Neural cell (in vitro differentiated cells): Measurements from ENCODE around the gene CDO1. TPM values are rescaled to one million over a fixed set of nuclear protein-coding genes. Genes with fewer than 3 reads are reported as not detected.

Experiments
- H2AFZ ChIP-seq: fragments of 200-600, 300-800 bp; sonication (generic), shearing (Covaris generic); 2 replicates; pipeline ENCODE4 v1.6.0; 2014; ENCODE audit warnings: low read depth, mild to moderate bottlenecking, antibody characterized with exemption, low read length, moderate library complexity
- H3F3A ChIP-seq: fragments of 200-600 bp; shearing (Covaris generic); 2 replicates; pipeline ENCODE4 v1.6.1; 2016; ENCODE audit warnings: mild to moderate bottlenecking, moderate library complexity, mixed read lengths, antibody characterized with exemption, low read length; ENCODE audit not compliant: insufficient read depth, poor library complexity, severe bottlenecking
- H3K27ac ChIP-seq: fragments of 200-600, 300-800 bp; sonication (generic), shearing (Covaris generic); 2 replicates; pipeline ENCODE4 v1.5.1; 2014; ENCODE audit warnings: mild to moderate bottlenecking, low read length, moderate library complexity
- H3K27me3 ChIP-seq: fragments of 300-800, 200-600 bp; sonication (generic), shearing (Covaris generic); 2 replicates; pipeline ENCODE4 v1.6.0; 2014; ENCODE audit warnings: mild to moderate bottlenecking, low read depth, low read length, moderate library complexity; ENCODE audit not compliant: insufficient read depth
- H3K36me3 ChIP-seq: fragments of 300-800, 200-600 bp; sonication (generic), shearing (Covaris generic); 2 replicates; pipeline ENCODE4 v1.5.1; 2014; ENCODE audit warnings: mild to moderate bottlenecking, antibody characterized with exemption, low read length, moderate library complexity; ENCODE audit not compliant: insufficient read depth
- H3K4me2 ChIP-seq: fragments of 300-800, 200-600 bp; sonication (generic), shearing (Covaris generic); 2 replicates; pipeline ENCODE4 v1.6.0; 2014; ENCODE audit warnings: mild to moderate bottlenecking, low read length
- H3K4me3 ChIP-seq: fragments of 300-800, 200-600 bp; sonication (generic), shearing (Covaris generic); 2 replicates; pipeline ENCODE4 v1.5.1; 2014; ENCODE audit warnings: mild to moderate bottlenecking, low read length, moderate library complexity
- H3K79me2 ChIP-seq: fragments of 200-600 bp; shearing (Covaris generic); replicated peaks from 2 replicates; pipeline ENCODE4 v1.6.0; 2014; ENCODE audit warnings: mild to moderate bottlenecking, low read length, moderate library complexity; ENCODE audit not compliant: insufficient read depth
- H3K9ac ChIP-seq: fragments of 300-800, 200-600 bp; sonication (generic), shearing (Covaris generic); 2 replicates; pipeline ENCODE4 v1.6.1; 2016; ENCODE audit warnings: mild to moderate bottlenecking, low read length, mixed read lengths
- H3K9me2 ChIP-seq: fragments of 200-600 bp; shearing (Covaris generic); 2 replicates; pipeline ENCODE4 v1.6.1; 2016; ENCODE audit warnings: mild to moderate bottlenecking, low read length, mixed read lengths; ENCODE audit not compliant: insufficient read depth
- H3K9me3 ChIP-seq: fragments of 200-600, 300-800 bp; sonication (generic), shearing (Covaris generic); 2 replicates; pipeline ENCODE4 v1.6.1; 2016; ENCODE audit warnings: mild to moderate bottlenecking, mixed run types, low read length, moderate library complexity, mixed read lengths
- H4K20me1 ChIP-seq: fragments of 200-600 bp; shearing (Covaris generic); 2 replicates; pipeline ENCODE4 v1.6.1; 2016; ENCODE audit warnings: mild to moderate bottlenecking, mixed run types; ENCODE audit not compliant: insufficient read depth
- EP300 ChIP-seq: fragments of 450-650 bp; conservative IDR thresholded peaks from 2 replicates; pipeline ENCODE4 v1.6.1; 2014; ENCODE audit warnings: antibody characterized with exemption, mild to moderate bottlenecking, moderate library complexity; ENCODE audit not compliant: poor library complexity, severe bottlenecking
- EZH2 ChIP-seq: fragments of 200-600, 300-800 bp; shearing (Covaris generic), sonication (generic); IDR thresholded peaks from 2 replicates; pipeline ENCODE4 v1.6.1; 2014; ENCODE audit warnings: antibody characterized with exemption, low read length, borderline replicate concordance, mild to moderate bottlenecking; ENCODE audit not compliant: insufficient read depth, poor library complexity, severe bottlenecking
- MXI1 ChIP-seq: fragments of 450-650 bp; conservative IDR thresholded peaks from 2 replicates; pipeline ENCODE4 v1.6.1; 2014; ENCODE audit warnings: antibody characterized with exemption, mild to moderate bottlenecking; ENCODE audit not compliant: poor library complexity, severe bottlenecking
- POLR2AphosphoS5 ChIP-seq: IDR thresholded peaks from 2 replicates; pipeline ENCODE4 v1.6.1; 2012
- RAD21 ChIP-seq: fragments of 450-650 bp; conservative IDR thresholded peaks from 2 replicates; pipeline ENCODE4 v1.6.1; 2014; ENCODE audit warnings: antibody characterized with exemption, mild to moderate bottlenecking, moderate library complexity
- REST ChIP-seq: IDR thresholded peaks from 2 replicates; pipeline ENCODE4 v1.6.1; 2012; ENCODE audit warnings: borderline replicate concordance
- SMC3 ChIP-seq: fragments of 450-650 bp; conservative IDR thresholded peaks from 2 replicates; pipeline ENCODE4 v1.6.1; 2014; ENCODE audit warnings: antibody characterized with exemption, mild to moderate bottlenecking, moderate library complexity; ENCODE audit not compliant: poor library complexity
- TAF1 ChIP-seq: IDR thresholded peaks from 2 replicates; pipeline ENCODE4 v1.6.1; 2012; ENCODE audit warnings: low read depth
- polyA plus RNA-seq: library from polyadenylated mRNA; depleted of rRNA; stranded (reverse); fragments of >200 nt; gene quantifications from 2 replicates; pipeline ENCODE4 v1.2.3, GENCODE V29; 2014
- TF ChIP-seq, protein P1 (sequence below): fragments of 450-650 bp; IDR thresholded peaks from 2 replicates; pipeline ENCODE4 v1.5.1; 2014; ENCODE audit warnings: antibody characterized with exemption, mild to moderate bottlenecking, moderate library complexity; ENCODE audit not compliant: poor library complexity, severe bottlenecking

The CDO1 gene
- polyA plus RNA-seq, 1 donor from 2014 or later: 201 TPM

GRCh38 chr5:115831163-115831768 lies 14.8 kb upstream of the CDO1 start:
- Histone ChIP-seq H3F3A (no peaks in the 10 kb centered on the region), H3K9ac (no peak overlapping the region), H3K27me3 (no peaks in the 10 kb centered on the region), H4K20me1 (no peaks in the 10 kb centered on the region), H3K4me2 (no peak overlapping the region), H3K27ac (no peak overlapping the region), H3K9me2 (no peaks in the 10 kb centered on the region), H3K79me2 (no peaks in the 10 kb centered on the region), H3K36me3 (peaks cover 3% of the 10 kb centered on the region), H3K9me3 (no peaks in the 10 kb centered on the region), H2AFZ (no peak overlapping the region), H3K4me3 (no peak overlapping the region)
- TF ChIP-seq POLR2AphosphoS5 (no peak), RAD21 (peak; percentile 65), EP300 (no peak), SMC3 (peak; percentile 75)
- TF ChIP-seq, protein P1, sequence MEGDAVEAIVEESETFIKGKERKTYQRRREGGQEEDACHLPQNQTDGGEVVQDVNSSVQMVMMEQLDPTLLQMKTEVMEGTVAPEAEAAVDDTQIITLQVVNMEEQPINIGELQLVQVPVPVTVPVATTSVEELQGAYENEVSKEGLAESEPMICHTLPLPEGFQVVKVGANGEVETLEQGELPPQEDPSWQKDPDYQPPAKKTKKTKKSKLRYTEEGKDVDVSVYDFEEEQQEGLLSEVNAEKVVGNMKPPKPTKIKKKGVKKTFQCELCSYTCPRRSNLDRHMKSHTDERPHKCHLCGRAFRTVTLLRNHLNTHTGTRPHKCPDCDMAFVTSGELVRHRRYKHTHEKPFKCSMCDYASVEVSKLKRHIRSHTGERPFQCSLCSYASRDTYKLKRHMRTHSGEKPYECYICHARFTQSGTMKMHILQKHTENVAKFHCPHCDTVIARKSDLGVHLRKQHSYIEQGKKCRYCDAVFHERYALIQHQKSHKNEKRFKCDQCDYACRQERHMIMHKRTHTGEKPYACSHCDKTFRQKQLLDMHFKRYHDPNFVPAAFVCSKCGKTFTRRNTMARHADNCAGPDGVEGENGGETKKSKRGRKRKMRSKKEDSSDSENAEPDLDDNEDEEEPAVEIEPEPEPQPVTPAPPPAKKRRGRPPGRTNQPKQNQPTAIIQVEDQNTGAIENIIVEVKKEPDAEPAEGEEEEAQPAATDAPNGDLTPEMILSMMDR: peak; percentile 74

GRCh38 chr5:115829913-115830312 lies 13.5 kb upstream of the CDO1 start:
- Histone ChIP-seq H3K9me2 (no peaks in the 10 kb centered on the region), H3K4me2 (no peak overlapping the region), H2AFZ (no peak overlapping the region), H3K9ac (no peak overlapping the region), H3K27ac (no peak overlapping the region), H3K4me3 (no peak overlapping the region), H3K9me3 (no peaks in the 10 kb centered on the region), H3K79me2 (no peaks in the 10 kb centered on the region), H3K36me3 (peaks cover 6% of the 10 kb centered on the region), H3F3A (no peaks in the 10 kb centered on the region), H4K20me1 (no peaks in the 10 kb centered on the region), H3K27me3 (no peaks in the 10 kb centered on the region)
- TF ChIP-seq RAD21 (no peak), POLR2AphosphoS5 (no peak), TAF1 (no peak), EZH2 (no peak), EP300 (no peak)
- TF ChIP-seq, protein P1: no peak

GRCh38 chr5:115825948-115826347 lies 9.5 kb upstream of the CDO1 start:
- no peaks in the 10 kb centered on the region for H4K20me1 ChIP-seq
- no peak overlapping the region for H3K9ac ChIP-seq
- H3K4me3 ChIP-seq: no peak overlapping the region
- H2AFZ ChIP-seq: no peak overlapping the region
- H3K36me3 ChIP-seq: peaks cover 6% of the 10 kb centered on the region
- H3F3A ChIP-seq: peaks cover 2% of the 10 kb centered on the region
- H3K4me2 ChIP-seq: no peak overlapping the region
- H3K27me3 ChIP-seq: no peaks in the 10 kb centered on the region
- TF ChIP-seq TAF1 (no peak), RAD21 (no peak), MXI1 (no peak), SMC3 (no peak), EZH2 (no peak), POLR2AphosphoS5 (no peak), REST (no peak), EP300 (no peak)
- TF ChIP-seq, protein P1: no peak
- H3K27ac ChIP-seq: no peak overlapping the region
- H3K9me2 ChIP-seq: no peaks in the 10 kb centered on the region
- H3K9me3 ChIP-seq: no peaks in the 10 kb centered on the region
- no peaks in the 10 kb centered on the region for H3K79me2 ChIP-seq
